ENCODE measurements around the gene KCNH6.

DNA sequence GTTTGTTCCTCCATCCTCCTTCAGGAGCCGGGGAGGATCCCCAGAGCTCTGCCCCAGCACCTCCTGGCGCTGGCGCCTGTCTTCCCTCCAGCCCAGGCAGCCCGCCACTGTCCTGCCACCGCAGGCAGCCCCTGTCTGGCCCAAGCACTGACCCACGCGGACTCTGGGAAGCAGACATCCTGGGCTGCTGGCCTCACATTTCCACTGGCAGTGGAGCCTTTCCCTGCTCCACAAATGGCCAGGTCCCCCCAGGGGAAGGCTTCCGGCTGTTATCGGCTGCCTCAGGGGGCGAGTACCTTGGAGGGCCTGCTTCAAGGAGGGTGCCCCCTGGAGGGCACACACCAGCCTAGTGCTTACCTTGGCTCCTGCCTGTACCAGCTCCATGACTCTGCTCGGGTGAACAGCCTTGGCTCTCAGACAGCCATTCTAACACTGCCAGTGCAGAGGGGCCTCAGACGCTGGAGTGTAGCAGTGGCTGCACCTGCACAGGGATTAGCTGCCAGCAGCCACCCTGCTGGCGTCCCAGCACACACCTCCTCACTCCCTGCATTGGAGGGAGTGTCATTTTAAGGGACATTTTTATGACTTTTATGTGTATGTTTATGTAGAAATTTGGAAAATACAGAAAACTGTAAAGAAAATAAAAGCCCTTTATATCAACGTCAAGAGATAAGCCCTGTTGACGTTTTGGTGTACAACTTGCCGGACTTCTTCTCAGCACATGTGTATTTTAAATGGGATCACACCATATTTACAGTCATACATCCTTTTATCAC lies 25.3 kb upstream of the KCNH6 start:
- TF ChIP-seq GATA2 (IDR thresholded peaks at IDR 0.05; ENCODE audit: low read depth, low read length) = no peak
- TF ChIP-seq GATA3 (IDR thresholded peaks at IDR 0.05; ENCODE audit: low read depth, low read length) = no peak
